HuH-7.5 (cell line): Measurements from ENCODE around the gene GSPT1.
"Not testable (repeated sequence)": the region's sequence is repeated elsewhere in the genome, so short reads cannot be mapped to it uniquely, and the experiment has no call there.

Experiments used
- DNase-seq: peaks from one replicate; pipeline ENCODE4 v3.0.0; 2011; ENCODE audit warnings: low spot score

The GSPT1 gene

DNA sequence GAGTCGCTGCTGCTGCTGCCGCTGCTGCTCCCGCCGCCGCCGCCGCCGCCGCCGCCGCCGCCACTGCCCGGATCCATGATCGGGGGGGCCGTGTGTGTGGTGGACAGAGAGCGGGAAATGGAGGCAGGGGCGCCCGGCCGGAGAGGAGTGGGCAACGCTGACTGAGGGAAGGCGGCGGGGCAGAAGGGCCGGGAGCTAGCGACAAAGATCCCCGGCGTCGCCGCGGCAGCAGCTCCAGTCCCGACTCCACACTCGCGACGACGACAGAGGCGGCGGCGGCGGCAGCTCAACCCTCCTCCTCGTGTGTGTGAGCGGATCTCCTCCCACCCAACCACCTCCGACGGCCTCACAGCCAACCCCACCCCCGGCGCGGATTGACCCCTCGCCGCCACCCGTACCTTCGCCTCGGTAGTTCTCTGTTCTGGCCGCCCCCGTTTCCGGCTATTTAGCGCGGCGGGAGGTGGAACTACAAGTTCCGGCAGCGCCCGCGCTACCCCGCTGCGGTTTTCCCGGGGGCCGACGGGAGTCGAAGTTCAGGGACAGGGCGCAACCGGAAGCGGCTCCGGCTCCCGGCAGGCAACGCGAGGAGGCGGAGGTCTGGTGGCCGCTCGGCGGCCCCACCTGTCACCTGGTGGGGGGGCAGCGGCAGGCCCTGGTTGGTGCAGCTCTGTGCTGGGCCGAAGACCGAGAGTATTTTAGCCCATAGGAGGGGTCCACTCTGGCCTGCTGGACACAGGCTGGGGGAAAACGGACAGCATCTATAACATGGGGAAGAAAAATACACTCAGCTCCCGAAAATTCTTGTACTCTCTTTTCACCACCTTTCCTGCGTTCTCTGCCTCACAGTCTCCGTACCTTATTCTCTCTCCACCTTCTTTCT lies at the start of gene GSPT1:
GSPT1 (minus strand) TSS at position 313 of the 880 bp plus-strand sequence; CDS start at position 77, 236 bp downstream.
- DNase-seq = peak; percentile 91

DNA sequence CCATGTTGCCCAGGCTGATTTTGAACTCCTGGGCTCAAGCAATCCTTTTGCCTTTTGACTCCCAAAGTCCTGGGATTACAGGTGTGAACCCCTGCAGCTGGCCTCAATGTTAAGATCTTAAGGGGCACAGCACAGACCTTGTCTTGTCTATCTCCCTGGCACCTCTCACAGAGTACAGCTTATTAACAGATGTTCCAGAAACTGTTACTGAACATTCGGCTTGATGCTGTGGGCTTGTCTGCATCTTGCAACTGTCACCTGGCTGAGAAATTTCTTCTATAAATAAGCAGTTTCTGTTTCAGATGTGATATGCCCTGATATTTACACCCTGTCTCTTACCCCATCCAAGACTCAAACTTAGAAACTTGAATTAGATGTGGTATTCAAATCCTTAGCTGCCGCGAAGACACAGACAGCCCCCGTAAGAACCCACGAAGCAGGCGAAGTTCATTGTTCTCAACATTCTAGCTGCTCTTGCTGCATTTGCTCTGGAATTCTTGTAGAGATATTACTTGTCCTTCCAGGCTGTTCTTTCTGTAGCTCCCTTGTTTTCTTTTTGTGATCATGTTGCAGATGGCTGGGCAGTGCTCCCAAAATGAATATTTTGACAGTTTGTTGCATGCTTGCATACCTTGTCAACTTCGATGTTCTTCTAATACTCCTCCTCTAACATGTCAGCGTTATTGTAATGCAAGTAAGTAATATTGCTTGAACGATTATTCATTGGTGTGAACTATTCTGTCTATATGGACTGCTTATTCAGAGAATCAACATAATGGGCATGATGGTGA lies 49.2 kb upstream of the GSPT1 start, which contains the start of gene TNFRSF17:
TNFRSF17 (plus strand) TSS at position 450 of the 791 bp plus-strand sequence; CDS start at position 565, 115 bp downstream.
- DNase-seq = no peak

DNA sequence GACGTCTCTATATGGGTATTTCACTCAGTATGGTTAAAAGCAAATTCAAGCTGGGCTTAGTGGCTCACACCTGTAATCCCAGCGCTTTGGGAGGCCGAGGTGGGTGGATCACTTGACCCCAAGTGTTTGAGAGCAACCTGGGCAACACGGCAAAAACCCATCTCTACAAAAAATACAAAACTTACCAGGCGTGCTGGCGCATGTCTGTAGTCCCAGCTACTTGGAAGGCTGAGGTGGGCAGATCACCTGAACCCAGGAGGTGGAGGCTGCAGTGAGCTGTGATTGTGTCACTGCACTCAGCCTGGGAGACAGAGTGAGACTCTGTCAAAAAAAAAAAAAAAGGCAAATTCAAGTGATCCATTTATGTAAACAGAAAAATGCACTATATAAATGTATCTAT lies 48.0 kb upstream of the GSPT1 start:
- DNase-seq = no peak

DNA sequence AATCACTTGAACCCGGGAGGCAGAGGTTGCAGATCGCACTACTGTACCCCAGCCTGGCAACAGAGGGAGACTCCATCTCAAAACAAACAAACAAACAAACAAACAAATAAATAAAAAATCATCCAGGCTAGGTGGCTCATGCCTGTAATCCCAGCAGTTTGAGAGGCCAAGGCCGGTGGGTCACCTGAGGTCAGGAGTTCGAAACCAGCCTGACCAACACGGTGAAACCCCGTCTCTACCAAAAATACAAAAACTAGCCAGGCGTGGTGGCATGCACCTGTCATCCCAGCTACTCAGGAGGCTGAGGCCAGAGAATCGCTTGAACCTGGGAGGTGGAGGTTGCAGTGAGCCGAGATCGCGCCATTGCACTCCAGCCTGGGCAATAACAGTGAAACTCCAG lies 47.2 kb upstream of the GSPT1 start:
- not testable (repeated sequence) for DNase-seq

DNA sequence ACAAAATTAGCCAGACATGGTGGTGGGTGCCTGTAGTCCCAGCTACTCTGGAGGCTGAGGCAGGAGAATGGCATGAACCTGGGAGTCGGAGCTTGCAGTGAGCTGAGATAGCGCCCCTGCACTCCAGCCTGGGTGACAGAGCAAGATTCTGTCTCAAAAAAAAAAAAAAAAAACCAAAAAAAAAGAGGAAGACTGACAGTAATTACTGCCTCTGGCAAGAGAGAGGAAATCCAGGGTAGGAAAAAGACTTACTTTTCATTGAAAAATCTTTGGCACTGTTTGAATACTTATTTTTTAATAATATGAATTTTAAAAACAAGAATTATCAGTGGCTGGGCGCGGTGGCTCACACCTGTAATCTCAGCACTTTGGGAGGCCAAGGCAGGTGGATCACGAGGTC lies 46.7 kb upstream of the GSPT1 start:
- not testable (repeated sequence) for DNase-seq

DNA sequence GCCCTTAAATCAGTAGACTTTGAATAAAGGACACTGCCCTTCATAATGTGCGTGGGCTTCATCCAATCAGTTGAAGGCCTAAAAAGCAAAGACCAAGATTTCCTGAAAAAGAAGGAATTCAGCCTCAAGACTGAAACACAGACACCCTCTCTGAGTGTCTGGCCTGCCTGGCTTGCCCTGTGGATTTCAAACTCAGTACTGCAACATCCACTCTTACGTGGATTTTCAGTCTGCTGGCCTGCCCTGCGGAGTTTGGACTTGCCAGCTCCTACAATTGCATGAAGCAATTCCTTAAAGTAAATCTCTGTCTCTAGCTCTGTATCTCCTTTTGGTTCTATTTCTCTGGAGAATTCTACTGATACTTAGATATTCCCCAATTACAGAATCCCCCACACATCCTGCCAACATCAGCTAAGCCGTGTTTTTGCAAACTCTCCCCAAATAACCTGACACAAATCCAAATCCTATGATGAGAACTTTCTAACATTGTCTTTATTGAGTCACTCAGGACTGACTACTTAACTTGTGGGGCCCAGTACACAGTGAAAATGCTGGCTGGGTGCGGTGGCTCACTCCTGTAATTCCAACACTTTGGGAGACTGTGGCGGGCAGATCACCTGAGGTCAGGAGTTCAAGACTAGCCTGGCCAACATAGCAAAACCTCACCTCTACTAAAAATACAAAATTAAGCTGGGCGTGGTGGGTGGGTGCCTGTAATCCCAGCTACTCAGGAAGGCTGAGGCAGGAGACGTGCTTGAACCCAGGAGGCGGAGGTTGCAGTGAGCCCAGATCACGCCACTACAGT lies 42.0 kb upstream of the GSPT1 start:
- DNase-seq = no peak

DNA sequence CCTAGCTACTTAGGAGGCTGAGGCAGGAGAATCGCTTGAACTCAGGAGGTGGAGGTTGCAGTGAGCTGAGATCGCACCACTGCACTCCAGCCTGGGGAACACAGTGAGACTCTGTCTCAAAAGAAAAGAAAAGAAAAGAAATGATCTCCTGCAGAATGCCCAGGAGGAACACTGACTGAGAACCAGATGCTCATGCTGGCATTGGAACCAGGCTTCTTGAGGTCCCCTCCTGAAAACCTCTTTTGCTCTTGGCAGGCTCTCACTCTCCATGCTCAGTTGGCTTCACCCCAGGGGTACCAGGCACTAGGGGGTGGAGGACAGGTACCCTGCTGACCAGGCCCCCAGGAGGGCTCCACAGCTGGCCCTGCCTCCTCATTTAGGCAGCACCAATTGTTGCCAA lies 40.8 kb upstream of the GSPT1 start:
- DNase-seq = no peak

DNA sequence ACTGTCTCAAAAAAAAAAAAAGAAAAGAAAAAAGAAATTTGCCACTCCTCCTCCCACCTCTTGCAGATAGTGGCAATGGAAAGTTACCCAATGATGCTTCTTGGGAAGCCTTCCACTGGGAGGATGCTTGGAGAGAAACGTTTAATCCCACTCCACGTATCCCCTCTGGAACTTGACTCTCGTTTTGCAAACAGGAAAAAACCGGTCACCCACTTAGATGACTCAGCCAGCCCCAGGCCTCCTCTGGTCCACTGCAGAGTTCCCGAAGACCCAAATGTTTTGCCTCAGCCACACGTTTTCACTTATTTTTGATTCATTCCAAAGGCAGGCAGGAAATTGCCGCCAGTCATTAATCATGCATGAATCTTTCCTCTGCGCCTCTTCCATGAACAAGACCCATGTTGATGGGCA lies 40.0 kb upstream of the GSPT1 start:
- DNase-seq = no peak

DNA sequence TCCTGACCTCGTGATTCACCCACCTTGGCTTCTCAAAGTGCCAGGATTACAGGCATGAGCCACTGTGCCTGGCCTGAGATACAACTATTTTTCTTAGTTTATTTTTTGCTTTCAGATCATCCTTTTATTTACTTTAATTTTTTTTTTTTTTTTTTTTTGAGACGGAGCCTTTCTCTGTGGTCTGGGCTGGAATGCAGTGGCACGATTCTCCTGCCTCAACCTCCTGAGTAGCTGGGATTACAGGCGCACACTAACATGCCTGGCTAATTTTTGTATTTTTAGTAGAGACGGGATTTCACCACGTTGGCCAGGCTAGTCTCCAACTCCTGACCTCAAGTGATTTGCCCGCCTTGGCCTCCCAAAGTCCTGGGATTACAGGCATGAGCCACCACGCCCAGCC lies 37.8 kb upstream of the GSPT1 start:
- DNase-seq = not testable (repeated sequence)

DNA sequence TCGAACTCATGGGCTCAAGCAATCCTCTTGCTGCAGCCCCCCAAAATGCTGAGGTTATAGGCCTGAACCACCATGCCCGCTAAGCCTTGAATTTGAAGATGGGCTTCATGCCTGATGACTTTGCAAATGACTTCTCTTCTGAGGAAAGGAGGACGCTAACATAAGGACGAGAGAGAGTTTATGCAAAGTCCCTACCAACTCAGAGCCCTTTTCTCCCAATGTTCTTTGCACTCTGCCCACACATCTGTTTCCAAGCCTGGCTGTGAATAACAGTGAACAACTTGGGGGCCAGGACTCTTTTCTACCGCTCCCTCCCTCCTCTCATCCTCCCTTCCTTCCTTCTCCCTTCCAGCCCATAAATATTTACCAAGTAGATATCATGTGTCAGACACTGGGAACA lies 34.6 kb upstream of the GSPT1 start:
- DNase-seq = no peak

DNA sequence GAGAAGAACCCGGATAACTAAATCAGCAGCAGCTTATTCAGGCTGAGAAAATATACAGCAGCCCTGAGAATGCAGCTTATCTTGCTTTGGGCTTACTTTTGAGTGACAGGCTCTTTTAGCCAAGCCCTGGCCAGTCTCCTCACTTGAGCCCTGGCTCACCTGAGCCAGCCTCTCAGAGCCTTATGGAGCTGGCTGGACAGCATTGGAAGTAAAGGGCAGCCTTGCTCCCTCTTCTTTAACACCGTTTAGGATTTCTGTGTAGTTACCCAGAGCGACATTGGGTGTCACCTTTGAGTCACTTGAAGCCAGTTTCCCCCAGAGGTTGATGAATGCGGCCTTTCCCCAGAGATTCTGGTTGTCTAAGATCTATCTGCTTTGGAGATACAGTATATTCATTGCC lies 33.8 kb upstream of the GSPT1 start:
- peak; percentile 43 for DNase-seq

DNA sequence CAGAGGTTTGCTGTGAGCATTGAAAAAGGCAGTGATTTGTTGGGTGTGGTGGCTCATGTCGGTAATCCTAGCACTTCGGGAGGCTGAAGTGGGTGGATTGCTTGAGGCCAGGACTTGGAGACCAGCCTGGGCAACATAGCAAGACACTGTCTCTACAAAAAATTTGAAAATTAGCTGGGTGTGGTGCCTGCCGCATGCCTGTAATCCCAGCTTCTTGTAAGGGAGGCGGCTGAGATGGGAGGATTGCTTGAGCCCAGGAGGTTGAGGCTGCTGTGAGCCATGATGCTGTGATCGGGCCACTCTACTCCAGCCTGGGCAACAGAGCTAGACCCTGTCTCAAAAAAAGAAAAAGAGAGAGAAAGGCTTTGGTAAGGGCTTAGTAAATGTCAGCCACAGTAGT lies 33.1 kb upstream of the GSPT1 start:
- no peak for DNase-seq

DNA sequence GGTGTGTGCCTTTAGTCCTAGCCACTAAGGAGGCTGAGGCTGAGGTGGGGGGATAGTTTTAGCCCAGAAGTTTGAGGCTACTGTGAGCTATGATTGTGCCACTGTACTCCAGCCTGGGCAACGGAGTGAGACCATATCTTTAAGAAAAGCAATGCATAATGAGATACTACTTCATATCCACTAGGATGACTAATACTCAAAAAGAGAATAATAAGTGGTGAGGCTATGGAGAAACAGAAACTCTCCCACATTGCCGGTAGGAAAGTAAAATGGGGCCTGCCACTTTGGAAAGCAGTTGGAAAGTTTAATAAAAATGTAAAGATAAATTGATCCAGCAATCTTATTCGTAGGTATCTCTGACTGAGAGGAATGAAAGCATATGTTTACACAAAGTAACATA lies 30.7 kb upstream of the GSPT1 start:
- DNase-seq = no peak

DNA sequence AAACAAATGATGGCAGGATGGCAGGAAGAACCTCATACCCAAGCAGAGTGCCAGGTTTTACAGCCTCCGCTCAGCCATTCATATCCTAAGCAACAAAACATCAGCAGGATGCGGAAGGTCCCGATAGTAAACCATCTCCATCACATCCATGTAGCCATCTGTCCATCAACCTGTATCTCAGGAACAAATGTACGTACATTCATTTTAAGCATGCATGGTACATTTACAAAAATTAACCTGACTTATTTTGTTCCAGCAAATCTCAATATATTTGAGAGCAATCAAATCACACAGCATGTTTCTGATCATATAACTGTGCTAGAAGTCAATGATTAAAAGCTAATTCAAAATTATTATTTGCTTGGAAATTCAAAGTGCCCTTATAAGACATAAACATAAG lies 26.2 kb upstream of the GSPT1 start, which contains the start of gene NPIPB2:
NPIPB2 (minus strand) TSS at position 101 of the 400 bp plus-strand sequence; CDS start at position 101, 0 bp downstream.
- DNase-seq = not testable (repeated sequence)

DNA sequence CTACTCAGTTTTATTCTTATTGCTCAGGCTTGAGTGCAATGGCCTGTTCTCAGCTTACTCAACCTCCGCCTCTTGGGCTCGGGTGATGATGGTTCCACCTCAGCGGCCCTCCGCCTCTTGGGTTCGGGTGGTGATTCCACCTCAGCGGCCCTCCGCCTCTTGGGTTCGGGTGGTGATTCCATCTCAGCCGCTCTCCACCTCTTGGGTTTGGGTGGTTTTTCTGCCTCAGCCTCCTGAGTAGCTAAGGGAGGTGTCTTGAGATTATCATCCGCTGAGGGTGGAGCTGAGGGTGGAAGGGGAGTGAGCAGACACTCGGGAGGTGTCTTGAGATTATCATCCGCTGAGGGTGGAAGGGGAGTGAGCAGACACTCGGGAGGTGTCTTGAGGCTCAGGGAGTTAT lies 11.6 kb upstream of the GSPT1 start:
- DNase-seq = not testable (repeated sequence)

DNA sequence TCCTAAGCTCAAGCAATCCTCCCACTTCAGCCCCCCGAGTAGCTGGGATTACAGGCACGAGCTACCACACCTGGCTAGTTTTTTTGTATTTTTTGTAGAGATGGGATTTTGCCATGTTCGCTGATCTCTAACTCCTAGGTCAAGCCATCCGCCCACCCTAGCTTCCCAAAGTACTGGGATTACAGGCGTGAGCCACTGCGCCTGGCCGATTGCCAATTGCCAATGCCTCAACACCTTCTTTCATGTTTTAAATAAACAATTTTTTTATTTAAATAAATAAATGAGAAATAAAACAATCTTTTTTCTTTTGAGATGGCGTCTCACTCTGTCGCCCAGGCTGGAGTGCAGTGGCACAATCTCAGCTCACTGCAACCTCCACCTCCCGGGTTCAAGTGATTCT lies 8.3 kb upstream of the GSPT1 start:
- not testable (repeated sequence) for DNase-seq

DNA sequence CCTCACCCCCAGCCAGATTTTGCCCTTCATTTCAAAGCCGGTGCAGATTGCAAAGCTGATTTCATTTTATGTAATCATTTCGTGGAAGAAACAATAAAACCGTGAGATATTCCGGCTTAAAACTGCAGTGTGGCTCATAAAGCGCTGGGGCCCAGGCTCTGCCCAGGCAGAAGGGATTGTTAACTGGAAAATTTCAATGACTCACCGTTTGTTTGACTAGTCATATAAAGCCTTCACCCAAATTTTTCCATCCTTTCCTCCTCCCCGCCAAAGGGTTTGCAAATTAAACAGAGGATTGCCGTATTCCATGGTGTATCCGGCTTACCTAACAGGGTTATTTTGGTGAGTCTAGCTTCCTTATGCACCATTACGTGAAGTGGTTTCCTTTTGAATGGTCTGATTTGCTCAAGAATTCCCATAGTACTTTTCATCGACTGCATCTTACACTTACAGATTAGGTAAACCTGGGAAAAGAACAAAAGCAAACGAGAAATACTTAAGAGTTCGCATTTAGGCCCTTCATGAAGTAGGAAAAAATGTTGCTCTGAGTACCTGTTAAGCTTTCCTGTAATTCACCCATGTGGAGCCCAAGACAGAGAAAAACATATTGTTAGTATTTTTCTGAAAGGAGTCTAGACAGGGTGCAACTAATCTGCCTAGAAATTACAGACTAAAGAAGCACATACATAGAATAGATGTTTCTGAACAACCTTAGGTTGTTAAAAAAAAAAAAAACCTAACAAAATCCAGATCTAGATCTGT lies 949 bp upstream of the GSPT1 start:
- DNase-seq = peak; percentile 70

DNA sequence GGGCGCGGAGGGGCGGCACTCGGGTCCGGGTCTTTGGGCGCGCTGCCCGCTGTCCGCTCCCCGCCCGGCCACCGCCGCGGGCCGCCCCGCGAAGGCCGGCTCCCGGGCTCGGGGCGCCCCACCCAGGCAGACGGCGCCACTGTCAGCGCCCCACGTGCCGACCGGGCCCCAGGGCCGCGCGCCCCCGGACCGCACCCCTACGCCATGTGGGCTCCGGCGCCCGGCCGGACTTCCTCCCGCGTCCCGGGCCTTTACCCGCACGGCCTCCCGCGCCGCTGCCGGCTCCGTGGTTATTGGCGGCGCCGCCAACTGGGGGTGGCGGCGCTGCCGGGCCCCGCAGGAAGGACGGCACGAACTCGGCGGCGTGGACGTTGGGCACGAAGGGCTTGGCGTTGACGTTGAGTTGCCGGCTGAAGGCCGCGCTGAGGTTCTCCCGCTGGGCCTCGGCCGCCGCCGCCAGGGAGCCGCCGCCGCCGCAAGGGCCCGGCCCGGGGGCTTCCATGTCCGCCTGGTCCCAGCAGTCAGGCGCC lies 577 bp downstream of the GSPT1 start:
- peak; percentile 22 for DNase-seq

DNA sequence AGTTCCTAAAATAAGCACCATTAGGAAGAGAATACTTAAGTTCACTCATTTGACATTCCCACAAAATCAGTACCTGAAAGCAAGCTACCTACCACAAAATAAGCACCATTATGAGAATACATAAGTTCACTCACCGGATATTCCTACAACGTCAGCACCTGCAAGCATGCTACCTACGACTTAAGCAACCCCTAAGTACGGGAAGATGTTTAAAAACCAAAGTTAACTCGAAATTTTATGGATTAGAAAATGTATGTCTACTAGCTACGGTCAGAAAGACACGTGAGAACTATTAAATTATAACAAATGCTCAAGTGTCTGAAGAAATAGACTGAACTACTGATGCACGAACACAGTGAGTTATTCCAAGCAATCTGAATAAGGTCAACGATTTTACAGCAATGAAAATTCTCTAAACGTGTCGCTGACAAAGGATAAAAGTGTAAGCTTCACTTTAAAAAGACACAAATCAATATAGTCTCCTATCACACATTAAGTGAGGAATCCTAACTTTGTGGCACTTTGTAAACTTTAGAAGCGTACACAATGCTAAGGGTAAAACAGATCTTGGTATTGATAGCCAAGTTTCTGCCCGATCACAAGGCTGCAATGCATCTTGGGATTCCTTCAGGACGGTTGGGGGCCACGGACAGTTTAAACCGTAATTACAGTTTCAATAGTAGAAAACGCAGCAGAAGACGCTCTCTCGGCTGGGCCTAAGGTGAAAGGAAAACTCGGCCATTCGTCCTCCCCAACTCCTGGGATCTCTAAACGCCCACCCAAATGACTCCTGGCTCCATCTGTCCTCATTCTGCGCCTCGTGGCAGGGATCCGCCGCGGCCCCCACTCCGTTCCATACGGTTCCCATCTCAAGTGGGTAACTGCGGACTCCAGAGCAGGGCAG lies 1.3 kb downstream of the GSPT1 start:
- peak; percentile 23 for DNase-seq
